IPS DF 6.9 (cell line): ENCODE results near the gene NPIPA5.
"Not testable (repeated sequence)": the region's sequence is repeated elsewhere in the genome, so short reads cannot be mapped to it uniquely, and the experiment has no call there.

ENCODE experiments used
- DNase-seq: peaks from one replicate; pipeline ENCODE4 v3.0.0-alpha.2; 2013; ENCODE audit warnings: low read depth, low spot score
- H3K27ac ChIP-seq: one replicate; pipeline ENCODE4 v1.5.1; 2013; ENCODE audit warnings: low read length, control low read depth
- H3K27me3 ChIP-seq: 2 replicates; pipeline ENCODE4 v1.6.1; 2013; ENCODE audit warnings: mild to moderate bottlenecking, low read length; ENCODE audit not compliant: control insufficient read depth, insufficient read depth
- H3K36me3 ChIP-seq: 2 replicates; pipeline ENCODE4 v1.6.1; 2013; ENCODE audit warnings: low read length; ENCODE audit not compliant: control insufficient read depth, insufficient read depth
- H3K4me1 ChIP-seq: 2 replicates; pipeline ENCODE4 v1.6.1; 2013; ENCODE audit warnings: low read length; ENCODE audit not compliant: control insufficient read depth, insufficient read depth
- H3K4me3 ChIP-seq: 2 replicates; pipeline ENCODE4 v1.5.1; 2013; ENCODE audit warnings: mild to moderate bottlenecking, low read length
- H3K9me3 ChIP-seq: 2 replicates; pipeline ENCODE4 v1.6.1; 2013; ENCODE audit warnings: low read length, inconsistent platforms; ENCODE audit not compliant: control insufficient read depth, insufficient read depth
- WGBS: extraction: QIAGEN DNeasy Blood & Tissue Kit; methylation state at CpG from one replicate; pipeline ENCODE4 v1.1.7; 2013; ENCODE audit warnings: mixed read lengths, missing lambda C conversion rate; ENCODE audit not compliant: insufficient read length, insufficient coverage; 5-methylcytosine and 5-hydroxymethylcytosine counted together

NPIPA5 gene

GRCh38 chr16:15404792-15405191 lies 26.7 kb upstream of the NPIPA5 start:
- Histone ChIP-seq H3K4me3 (no peak overlapping the region), H3K27ac (no peak overlapping the region), H3K9me3 (no peaks in the 10 kb centered on the region), H3K36me3 (no peaks in the 10 kb centered on the region), H3K4me1 (peaks cover 2% of the 10 kb centered on the region; the same call in 1 of the 2 replicates), H3K27me3 (no peaks in the 10 kb centered on the region)
- DNase-seq: no peak
- WGBS: no CpG with 5 or more reads among the region's 4 CpGs

- H3K27ac ChIP-seq: not testable (repeated sequence)
These were observed 26.0 kb upstream of the NPIPA5 start for GRCh38 chr16:15404091-15404490.

GRCh38 chr16:15403392-15403995 lies 25.4 kb upstream of the NPIPA5 start:
- Histone ChIP-seq H3K9me3 (no peaks in the 10 kb centered on the region), H3K4me3 (no peak overlapping the region), H3K36me3 (no peaks in the 10 kb centered on the region), H3K4me1 (peaks cover 2% of the 10 kb centered on the region; the same call in 1 of the 2 replicates), H3K27ac (no peak overlapping the region), H3K27me3 (no peaks in the 10 kb centered on the region)
- WGBS: no CpG with 5 or more reads among the region's 9 CpGs
- no peak for DNase-seq

More at GRCh38 chr16:15404091-15404490, 26.0 kb upstream of the NPIPA5 start:
- DNase-seq, H3K27me3 ChIP-seq, H3K36me3 ChIP-seq, H3K4me3 ChIP-seq, H3K4me1 ChIP-seq, H3K9me3 ChIP-seq: not testable (repeated sequence)
- no CpG with 5 or more reads among the region's 3 CpGs for WGBS

GRCh38 chr16:15401972-15402371 lies 23.9 kb upstream of the NPIPA5 start:
- Histone ChIP-seq H3K9me3 (no peaks in the 10 kb centered on the region), H3K4me3 (no peak overlapping the region), H3K27me3 (no peaks in the 10 kb centered on the region), H3K27ac (no peak overlapping the region), H3K36me3 (no peaks in the 10 kb centered on the region), H3K4me1 (peaks cover 2% of the 10 kb centered on the region; the same call in 1 of the 2 replicates)
- WGBS: no CpG with 5 or more reads among the region's 3 CpGs
- no peak for DNase-seq

- not testable (repeated sequence) for DNase-seq
- WGBS: no CpG with 5 or more reads among the region's 6 CpGs
These were observed 22.2 kb upstream of the NPIPA5 start for GRCh38 chr16:15400314-15400713.

GRCh38 chr16:15399317-15399716 lies 21.2 kb upstream of the NPIPA5 start:
- peaks cover 2% of the 10 kb centered on the region; the same call in 1 of the 2 replicates for H3K4me1 ChIP-seq
- no CpG with 5 or more reads among the region's 3 CpGs for WGBS
- H3K27me3 ChIP-seq: no peaks in the 10 kb centered on the region
- no peak overlapping the region for H3K27ac ChIP-seq
- no peak overlapping the region for H3K4me3 ChIP-seq
- H3K9me3 ChIP-seq: no peaks in the 10 kb centered on the region
- H3K36me3 ChIP-seq: no peaks in the 10 kb centered on the region
- no peak for DNase-seq

More at GRCh38 chr16:15400314-15400713, 22.2 kb upstream of the NPIPA5 start:
- not testable (repeated sequence) for H3K27ac ChIP-seq, H3K4me1 ChIP-seq, H3K27me3 ChIP-seq, H3K4me3 ChIP-seq, H3K9me3 ChIP-seq, H3K36me3 ChIP-seq

GRCh38 chr16:15398618-15399316 lies 20.7 kb upstream of the NPIPA5 start:
- DNase-seq: no peak
- Histone ChIP-seq H3K27ac (no peak overlapping the region), H3K36me3 (no peaks in the 10 kb centered on the region), H3K4me3 (no peak overlapping the region), H3K4me1 (peaks cover 2% of the 10 kb centered on the region; the same call in 1 of the 2 replicates), H3K27me3 (no peaks in the 10 kb centered on the region), H3K9me3 (no peaks in the 10 kb centered on the region)
- no CpG with 5 or more reads among the region's 14 CpGs for WGBS

- Histone ChIP-seq H3K27ac (no peak overlapping the region), H3K9me3 (no peaks in the 10 kb centered on the region), H3K36me3 (no peaks in the 10 kb centered on the region), H3K27me3 (no peaks in the 10 kb centered on the region), H3K4me1 (peaks cover under 1% of the 10 kb centered on the region; the same call in 1 of the 2 replicates), H3K4me3 (no peak overlapping the region)
- WGBS: no CpG with 5 or more reads among the region's 11 CpGs
- DNase-seq: no peak
These were observed 19.0 kb upstream of the NPIPA5 start for GRCh38 chr16:15396948-15397594.

- not testable (repeated sequence) for H3K36me3 ChIP-seq, H3K9me3 ChIP-seq, H3K27ac ChIP-seq, DNase-seq, H3K4me1 ChIP-seq, H3K27me3 ChIP-seq
- H3K4me3 ChIP-seq: peak overlapping the region; percentile 74; the same call in 1 of the 2 replicates
- WGBS: no CpG with 5 or more reads among the region's 8 CpGs
These were observed 18.4 kb upstream of the NPIPA5 start for GRCh38 chr16:15396509-15396829.

GRCh38 chr16:15395631-15396508 lies 17.8 kb upstream of the NPIPA5 start, which contains the start of gene MPV17L:
Gene MPV17L (plus strand): TSS chr16:15395754. CDS start chr16:15395898, 144 bp downstream.
- no CpG with 5 or more reads among the region's 79 CpGs for WGBS
- not testable (repeated sequence) for H3K27me3 ChIP-seq, H3K27ac ChIP-seq, H3K36me3 ChIP-seq, H3K4me1 ChIP-seq, H3K9me3 ChIP-seq
- peak within 1 kb of the TSS; percentile 74 for H3K4me3 ChIP-seq
- DNase-seq: peak; percentile 35
